ENCODE data around the gene LGR5. TPM values are rescaled to one million over a fixed set of nuclear protein-coding genes. Genes with fewer than 3 reads are reported as not detected.

The LGR5 gene
- polyA plus RNA-seq, 1 donor (not counting 4 experiments of a cell fraction or from before 2014, with no cell fraction given), result 0.05 TPM

DNA sequence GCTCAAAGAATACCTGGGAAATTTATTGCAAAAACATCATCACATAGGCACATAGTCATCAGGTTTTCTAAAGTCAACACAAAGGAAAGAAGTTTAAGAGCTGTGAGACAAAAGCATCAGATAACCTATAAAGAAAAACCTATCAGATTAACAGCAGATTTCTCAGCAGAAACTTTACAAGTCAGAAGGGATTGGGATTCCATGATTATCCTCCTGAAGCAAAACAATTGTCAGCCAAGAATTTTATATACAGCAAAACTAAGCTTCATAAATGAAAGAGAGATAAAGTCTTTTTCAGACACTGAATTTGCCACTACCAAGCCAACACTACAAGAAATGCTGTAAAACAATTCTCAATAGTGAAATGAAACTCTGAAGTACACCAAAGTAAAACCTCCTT, 28.8 kb upstream of the LGR5 start:
- Histone ChIP-seq H3K4me2 (ENCODE audit: control insufficient read depth, extremely low read depth, insufficient read depth, low read depth, low read length) (no peak overlapping the region), H3K79me2 (ENCODE audit: control insufficient read depth, insufficient read depth, low read length) (no peaks in the 10 kb centered on the region), H4K20me1 (ENCODE audit: control insufficient read depth, extremely low read depth, insufficient read depth, low read length) (no peaks in the 10 kb centered on the region), H3K9me1 (ENCODE audit: control insufficient read depth, extremely low read depth, insufficient read depth, low read length) (no peaks in the 10 kb centered on the region), H3K36me3 (ENCODE audit: control insufficient read depth in 2 of 2, extremely low read depth in 1 of 2, insufficient read depth in 2 of 2, low read length in 2 of 2) (no peaks in the 10 kb centered on the region), H3K4me1 (ENCODE audit: control insufficient read depth, extremely low read depth, insufficient read depth, low read length) (no peaks in the 10 kb centered on the region), H3K27me3 (ENCODE audit: control insufficient read depth, extremely low read depth, insufficient read depth, low read length) (no peaks in the 10 kb centered on the region), H3K9ac (ENCODE audit: control insufficient read depth, extremely low read depth, insufficient read depth, low read length) (no peak overlapping the region), H3K4me3 (ENCODE audit: control insufficient read depth in 2 of 3, extremely low read depth in 1 of 3, insufficient read depth in 2 of 3, low read depth in 1 of 3, low read length in 3 of 3) (no peak overlapping the region), H3K9me3 (ENCODE audit: control insufficient read depth, low read depth, low read length) (no peaks in the 10 kb centered on the region), H3K27ac (ENCODE audit: control insufficient read depth, insufficient read depth, low read length) (no peak overlapping the region), H2AFZ (ENCODE audit: control insufficient read depth, low read length) (no peak overlapping the region)
- DNase-seq (ENCODE audit: low read depth, low spot score), result no peak
- no peak for FAIRE-seq
- dilution Hi-C loops (cut with MboI; ENCODE audit: extremely low pct_ligation_motif_present, low sequenced_read_pairs), result no loop called here
- TF ChIP-seq, protein P1, sequence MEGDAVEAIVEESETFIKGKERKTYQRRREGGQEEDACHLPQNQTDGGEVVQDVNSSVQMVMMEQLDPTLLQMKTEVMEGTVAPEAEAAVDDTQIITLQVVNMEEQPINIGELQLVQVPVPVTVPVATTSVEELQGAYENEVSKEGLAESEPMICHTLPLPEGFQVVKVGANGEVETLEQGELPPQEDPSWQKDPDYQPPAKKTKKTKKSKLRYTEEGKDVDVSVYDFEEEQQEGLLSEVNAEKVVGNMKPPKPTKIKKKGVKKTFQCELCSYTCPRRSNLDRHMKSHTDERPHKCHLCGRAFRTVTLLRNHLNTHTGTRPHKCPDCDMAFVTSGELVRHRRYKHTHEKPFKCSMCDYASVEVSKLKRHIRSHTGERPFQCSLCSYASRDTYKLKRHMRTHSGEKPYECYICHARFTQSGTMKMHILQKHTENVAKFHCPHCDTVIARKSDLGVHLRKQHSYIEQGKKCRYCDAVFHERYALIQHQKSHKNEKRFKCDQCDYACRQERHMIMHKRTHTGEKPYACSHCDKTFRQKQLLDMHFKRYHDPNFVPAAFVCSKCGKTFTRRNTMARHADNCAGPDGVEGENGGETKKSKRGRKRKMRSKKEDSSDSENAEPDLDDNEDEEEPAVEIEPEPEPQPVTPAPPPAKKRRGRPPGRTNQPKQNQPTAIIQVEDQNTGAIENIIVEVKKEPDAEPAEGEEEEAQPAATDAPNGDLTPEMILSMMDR (optimal IDR thresholded peaks at IDR 0.05 in 1 of 3, IDR thresholded peaks at IDR 0.05 in 1 of 3, conservative IDR thresholded peaks at IDR 0.05 in 1 of 3; ENCODE audit: extremely low read depth in 1 of 3, insufficient read depth in 2 of 3, low read length in 3 of 3), result no peak
- no peak for TF ChIP-seq EZH2 (IDR thresholded peaks at IDR 0.05; ENCODE audit: low read length)

GRCh38 chr12:71411635-71412034, 28.0 kb upstream of the LGR5 start:
- FAIRE-seq, result no peak

More at GRCh38 chr12:71411635-71412034, 28.0 kb upstream of the LGR5 start:
- H3K4me3 ChIP-seq (ENCODE audit: control insufficient read depth in 2 of 3, extremely low read depth in 1 of 3, insufficient read depth in 2 of 3, low read depth in 1 of 3, low read length in 3 of 3), result no peak overlapping the region
- H3K9me1 ChIP-seq (ENCODE audit: control insufficient read depth, extremely low read depth, insufficient read depth, low read length), result no peaks in the 10 kb centered on the region
- H3K9ac ChIP-seq (ENCODE audit: control insufficient read depth, extremely low read depth, insufficient read depth, low read length), result no peak overlapping the region
- TF ChIP-seq EZH2 (IDR thresholded peaks at IDR 0.05; ENCODE audit: low read length), result no peak
- TF ChIP-seq, protein P1 (optimal IDR thresholded peaks at IDR 0.05 in 1 of 3, IDR thresholded peaks at IDR 0.05 in 1 of 3, conservative IDR thresholded peaks at IDR 0.05 in 1 of 3; ENCODE audit: extremely low read depth in 1 of 3, insufficient read depth in 2 of 3, low read length in 3 of 3), result no peak
- H3K79me2 ChIP-seq (ENCODE audit: control insufficient read depth, insufficient read depth, low read length), result no peaks in the 10 kb centered on the region
- no peak overlapping the region for H2AFZ ChIP-seq (ENCODE audit: control insufficient read depth, low read length)
- no peaks in the 10 kb centered on the region for H3K27me3 ChIP-seq (ENCODE audit: control insufficient read depth, extremely low read depth, insufficient read depth, low read length)
- H4K20me1 ChIP-seq (ENCODE audit: control insufficient read depth, extremely low read depth, insufficient read depth, low read length), result no peaks in the 10 kb centered on the region
- H3K27ac ChIP-seq (ENCODE audit: control insufficient read depth, insufficient read depth, low read length), result no peak overlapping the region
- H3K4me2 ChIP-seq (ENCODE audit: control insufficient read depth, extremely low read depth, insufficient read depth, low read depth, low read length), result no peak overlapping the region
- H3K36me3 ChIP-seq (ENCODE audit: control insufficient read depth in 2 of 2, extremely low read depth in 1 of 2, insufficient read depth in 2 of 2, low read length in 2 of 2), result no peaks in the 10 kb centered on the region
- dilution Hi-C loops (cut with MboI; ENCODE audit: extremely low pct_ligation_motif_present, low sequenced_read_pairs), result no loop called here
- no peak for DNase-seq (ENCODE audit: low read depth, low spot score)
- H3K4me1 ChIP-seq (ENCODE audit: control insufficient read depth, extremely low read depth, insufficient read depth, low read length), result no peaks in the 10 kb centered on the region
- no peaks in the 10 kb centered on the region for H3K9me3 ChIP-seq (ENCODE audit: control insufficient read depth, low read depth, low read length)
